SU-DHL-6 (cell line): ENCODE data around the gene MAP2K6.

Experiments
- EZH2phosphoT487 ChIP-seq: fragments of 200-600 bp; sonication (generic), shearing (Covaris generic); conservative IDR thresholded peaks from 2 replicates; pipeline ENCODE4 v1.6.1; 2018; ENCODE audit warnings: mild to moderate bottlenecking, antibody characterized with exemption, low read length, moderate library complexity, mixed read lengths
- TF ChIP-seq, protein P1 (sequence below): fragments of 200-600 bp; sonication (generic); IDR thresholded peaks from one replicate; pipeline ENCODE4 v1.5.1; 2017; ENCODE audit warnings: antibody characterized with exemption, mild to moderate bottlenecking, low read length, moderate library complexity; ENCODE audit not compliant: insufficient read depth, poor library complexity, severe bottlenecking

DNA sequence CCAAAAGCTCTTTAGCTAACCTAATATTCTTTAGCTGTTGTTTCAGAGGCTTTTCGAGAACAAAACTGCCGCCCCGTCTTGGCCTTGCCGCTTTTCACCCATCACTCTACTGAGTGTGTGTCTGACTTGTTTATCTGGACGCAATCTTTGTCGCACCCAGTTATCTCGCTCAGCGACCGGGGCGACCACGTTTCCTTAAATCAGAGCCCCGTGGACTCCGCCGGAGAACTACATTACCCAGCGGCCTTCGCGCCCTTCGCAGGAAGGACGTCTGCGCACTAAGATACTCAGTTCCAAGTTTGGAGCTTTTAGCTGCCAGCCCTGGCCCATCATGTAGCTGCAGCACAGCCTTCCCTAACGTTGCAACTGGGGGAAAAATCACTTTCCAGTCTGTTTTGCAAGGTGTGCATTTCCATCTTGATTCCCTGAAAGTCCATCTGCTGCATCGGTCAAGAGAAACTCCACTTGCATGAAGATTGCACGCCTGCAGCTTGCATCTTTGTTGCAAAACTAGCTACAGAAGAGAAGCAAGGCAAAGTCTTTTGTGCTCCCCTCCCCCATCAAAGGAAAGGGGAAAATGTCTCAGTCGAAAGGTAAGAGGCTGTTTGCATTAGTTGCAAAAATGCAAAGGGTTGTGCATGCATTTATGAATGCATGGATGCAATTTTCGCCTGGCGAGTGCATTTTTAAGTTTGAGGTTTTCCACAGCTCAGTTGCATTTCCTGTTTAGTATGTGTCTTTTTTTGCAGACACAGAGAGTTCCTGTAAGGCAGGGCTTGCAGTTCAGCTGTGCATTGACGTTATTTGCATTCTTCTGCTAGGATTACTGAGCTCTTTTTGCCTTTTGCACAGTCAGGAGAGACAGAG is at the start of gene MAP2K6:
- TF ChIP-seq, protein P1, sequence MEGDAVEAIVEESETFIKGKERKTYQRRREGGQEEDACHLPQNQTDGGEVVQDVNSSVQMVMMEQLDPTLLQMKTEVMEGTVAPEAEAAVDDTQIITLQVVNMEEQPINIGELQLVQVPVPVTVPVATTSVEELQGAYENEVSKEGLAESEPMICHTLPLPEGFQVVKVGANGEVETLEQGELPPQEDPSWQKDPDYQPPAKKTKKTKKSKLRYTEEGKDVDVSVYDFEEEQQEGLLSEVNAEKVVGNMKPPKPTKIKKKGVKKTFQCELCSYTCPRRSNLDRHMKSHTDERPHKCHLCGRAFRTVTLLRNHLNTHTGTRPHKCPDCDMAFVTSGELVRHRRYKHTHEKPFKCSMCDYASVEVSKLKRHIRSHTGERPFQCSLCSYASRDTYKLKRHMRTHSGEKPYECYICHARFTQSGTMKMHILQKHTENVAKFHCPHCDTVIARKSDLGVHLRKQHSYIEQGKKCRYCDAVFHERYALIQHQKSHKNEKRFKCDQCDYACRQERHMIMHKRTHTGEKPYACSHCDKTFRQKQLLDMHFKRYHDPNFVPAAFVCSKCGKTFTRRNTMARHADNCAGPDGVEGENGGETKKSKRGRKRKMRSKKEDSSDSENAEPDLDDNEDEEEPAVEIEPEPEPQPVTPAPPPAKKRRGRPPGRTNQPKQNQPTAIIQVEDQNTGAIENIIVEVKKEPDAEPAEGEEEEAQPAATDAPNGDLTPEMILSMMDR, result no peak
- TF ChIP-seq EZH2phosphoT487, result no peak
